GOT3 (cell line): Measurements from ENCODE around the gene SLC25A52.
"Not testable (repeated sequence)": the region's sequence is repeated elsewhere in the genome, so short reads cannot be mapped to it uniquely, and the experiment has no call there.

Experiments
- DNase-seq: peaks from one replicate; lab custom pipeline; 2025; ENCODE audit warnings: mixed read lengths; lab: John Stamatoyannopoulos, UW

SLC25A52 gene

GRCh38 chr18:31760695-31761094 lies at the start of gene SLC25A52:
Gene SLC25A52 (minus strand): TSS chr18:31760880. CDS start chr18:31760661, 219 bp downstream.
- no peak for DNase-seq

- DNase-seq: not testable (repeated sequence)
Measured at GRCh38 chr18:31809049-31809448, 48.4 kb upstream of the SLC25A52 start.

GRCh38 chr18:31801078-31801477 lies 40.4 kb upstream of the SLC25A52 start:
- no peak for DNase-seq

- not testable (repeated sequence) for DNase-seq
Measured at GRCh38 chr18:31799257-31799656, 38.6 kb upstream of the SLC25A52 start.

- DNase-seq: no peak
Measured at GRCh38 chr18:31798399-31798798, 37.7 kb upstream of the SLC25A52 start.

- DNase-seq: no peak
Measured at GRCh38 chr18:31795747-31796146, 35.1 kb upstream of the SLC25A52 start.

GRCh38 chr18:31793531-31793930 lies 32.9 kb upstream of the SLC25A52 start:
- no peak for DNase-seq

- DNase-seq: no peak
Measured at GRCh38 chr18:31792580-31792911, 31.9 kb upstream of the SLC25A52 start.

- DNase-seq: no peak
Measured at GRCh38 chr18:31791817-31792579, 31.3 kb upstream of the SLC25A52 start.

GRCh38 chr18:31789409-31789808 lies 28.7 kb upstream of the SLC25A52 start:
- no peak for DNase-seq

- no peak for DNase-seq
Measured at GRCh38 chr18:31783059-31783458, 22.4 kb upstream of the SLC25A52 start.

- no peak for DNase-seq
Measured at GRCh38 chr18:31778391-31778950, 17.8 kb upstream of the SLC25A52 start.

- no peak for DNase-seq
Measured at GRCh38 chr18:31776093-31776492, 15.4 kb upstream of the SLC25A52 start.

- no peak for DNase-seq
Measured at GRCh38 chr18:31774962-31775361, 14.3 kb upstream of the SLC25A52 start.

- DNase-seq: no peak
Measured at GRCh38 chr18:31774477-31774785, 13.8 kb upstream of the SLC25A52 start.

GRCh38 chr18:31773774-31774476 lies 13.2 kb upstream of the SLC25A52 start:
- no peak for DNase-seq

GRCh38 chr18:31772699-31773098 lies 12.0 kb upstream of the SLC25A52 start:
- no peak for DNase-seq

GRCh38 chr18:31750273-31750672 lies 10.4 kb downstream of the SLC25A52 start:
- DNase-seq: no peak

GRCh38 chr18:31746396-31746795 lies 14.3 kb downstream of the SLC25A52 start:
- no peak for DNase-seq

GRCh38 chr18:31744321-31745067 lies 16.2 kb downstream of the SLC25A52 start:
- no peak for DNase-seq

- not testable (repeated sequence) for DNase-seq
Measured at GRCh38 chr18:31743600-31743999, 17.1 kb downstream of the SLC25A52 start.

- no peak for DNase-seq
Measured at GRCh38 chr18:31741097-31741735, 19.5 kb downstream of the SLC25A52 start.
